Measurements from ENCODE around the gene CHRNA5. TPM values are rescaled to one million over a fixed set of nuclear protein-coding genes. Genes with fewer than 3 reads are reported as not detected.
"Not testable (repeated sequence)": the region's sequence is repeated elsewhere in the genome, so short reads cannot be mapped to it uniquely, and the experiment has no call there.

Gene CHRNA5
- 0.77 TPM for total RNA-seq (2013)
- polyA plus RNA-seq (under 1 TPM in 1 of 3 donors, not detected in 2; 0.19 TPM), polyA minus RNA-seq (0.14 and 1.2 TPM in 2 replicates), total RNA-seq (0.17 to 2.0 (median 0.59) reads per million in 11 experiments)

DNA sequence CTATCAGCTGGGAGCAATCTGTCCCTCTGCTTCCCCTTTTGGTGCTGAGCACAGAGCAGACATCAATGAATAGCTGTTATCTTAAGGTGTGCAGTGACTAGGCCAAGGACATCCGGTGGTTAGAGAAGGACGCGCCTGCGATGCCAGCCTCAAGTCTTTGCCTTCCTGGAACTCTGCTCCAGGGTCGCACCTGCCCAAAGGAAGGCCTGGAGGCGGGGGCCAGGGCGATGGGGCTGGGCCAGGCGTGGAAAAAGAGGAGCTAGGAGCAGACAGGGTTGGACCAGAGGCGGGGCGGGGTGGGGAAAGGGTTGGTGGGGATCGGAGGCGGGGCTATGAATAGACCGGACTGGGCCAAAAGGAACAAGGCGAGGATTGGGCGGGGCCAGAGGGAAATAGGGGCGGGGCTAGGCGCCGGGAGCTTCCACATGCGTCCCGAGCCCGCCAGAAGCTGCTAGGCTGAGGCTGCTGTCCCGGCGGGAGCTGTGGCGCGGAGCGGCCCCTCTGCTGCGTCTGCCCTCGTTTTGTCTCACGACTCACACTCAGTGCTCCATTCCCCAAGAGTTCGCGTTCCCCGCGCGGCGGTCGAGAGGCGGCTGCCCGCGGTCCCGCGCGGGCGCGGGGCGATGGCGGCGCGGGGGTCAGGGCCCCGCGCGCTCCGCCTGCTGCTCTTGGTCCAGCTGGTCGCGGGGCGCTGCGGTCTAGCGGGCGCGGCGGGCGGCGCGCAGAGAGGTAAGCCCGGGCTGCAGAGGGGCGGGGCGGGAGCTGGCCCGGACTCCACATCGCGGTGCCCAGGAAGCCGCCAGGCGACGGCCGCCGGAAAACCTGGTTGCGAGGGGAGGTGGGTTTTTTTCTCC is at the start of gene CHRNA5:
CHRNA5 (plus strand) TSS at position 424 of the 854 bp plus-strand sequence; CDS start at position 624, 200 bp downstream.
- Histone ChIP-seq H4K20me1 (ENCODE audit: insufficient read depth, low read length) (no peaks in the 10 kb centered on the region), H3K27ac (ENCODE audit: low read depth in 1 of 2, low read length in 2 of 2) (no peak within 1 kb of the TSS), H3K4me2 (replicated peaks; ENCODE audit: extremely low read depth, low read length, poor library complexity, severe bottlenecking) (peak within 1 kb of the TSS; percentile 89), H3K4me3 (replicated peaks in 1 of 3; ENCODE audit: low read depth in 2 of 3, low read length in 3 of 3) (peak within 1 kb of the TSS; percentile 34 to 75 (median 38)), H3K27me3 (ENCODE audit: control insufficient read depth in 2 of 2, insufficient read depth in 2 of 2, low read length in 2 of 2) (peaks cover 29 to 32% of the 10 kb centered on the region in 2 donors), H3K9ac (ENCODE audit: insufficient read depth, low read length, poor library complexity, severe bottlenecking) (peak within 1 kb of the TSS; percentile 39), H3K36me3 (replicated peaks in 1 of 2; ENCODE audit: control insufficient read depth in 1 of 2, insufficient read depth in 2 of 2, low read length in 2 of 2) (no peaks in the 10 kb centered on the region), H3K79me2 (ENCODE audit: insufficient read depth, low read length) (no peaks in the 10 kb centered on the region), H2AFZ (ENCODE audit: insufficient read depth, low read depth, low read length, poor library complexity, severe bottlenecking) (peak within 1 kb of the TSS; percentile 67), H3K4me1 (ENCODE audit: control insufficient read depth in 1 of 2, insufficient read depth in 2 of 2, low read length in 2 of 2) (peaks cover 14 to 19% of the 10 kb centered on the region in 2 donors), H3K9me3 (replicated peaks in 1 of 2; ENCODE audit: control insufficient read depth in 1 of 2, insufficient read depth in 1 of 2, low read length in 2 of 2) (no peaks in the 10 kb centered on the region)
- Mint-ChIP-seq H3K4me1 (peaks cover 22% of the 10 kb centered on the region), H3K9me3 (peaks cover 0 to 4% (median 2%) of the 10 kb centered on the region in 7 donors), H3K27me3 (ENCODE audit: low read depth in 3 of 3) (peaks cover 27 to 51% (median 29%) of the 10 kb centered on the region in 3 donors), H3K36me3 (peaks cover 0 to 4% of the 10 kb centered on the region in 2 donors), H3K27ac (peak within 1 kb of the TSS in 1 of 7 donors; percentile 9), H3K4me3 (peak within 1 kb of the TSS; percentile 82 to 90)
- peak; percentile 36 to 73 (median 47) for DNase-seq
- WGBS (ENCODE audit: insufficient coverage), result under 1% methylated on average over 63 of the region's 75 CpGs
- intact Hi-C loops (cut with micrococcal nuclease), result no loop called here
- TF ChIP-seq, protein P1, sequence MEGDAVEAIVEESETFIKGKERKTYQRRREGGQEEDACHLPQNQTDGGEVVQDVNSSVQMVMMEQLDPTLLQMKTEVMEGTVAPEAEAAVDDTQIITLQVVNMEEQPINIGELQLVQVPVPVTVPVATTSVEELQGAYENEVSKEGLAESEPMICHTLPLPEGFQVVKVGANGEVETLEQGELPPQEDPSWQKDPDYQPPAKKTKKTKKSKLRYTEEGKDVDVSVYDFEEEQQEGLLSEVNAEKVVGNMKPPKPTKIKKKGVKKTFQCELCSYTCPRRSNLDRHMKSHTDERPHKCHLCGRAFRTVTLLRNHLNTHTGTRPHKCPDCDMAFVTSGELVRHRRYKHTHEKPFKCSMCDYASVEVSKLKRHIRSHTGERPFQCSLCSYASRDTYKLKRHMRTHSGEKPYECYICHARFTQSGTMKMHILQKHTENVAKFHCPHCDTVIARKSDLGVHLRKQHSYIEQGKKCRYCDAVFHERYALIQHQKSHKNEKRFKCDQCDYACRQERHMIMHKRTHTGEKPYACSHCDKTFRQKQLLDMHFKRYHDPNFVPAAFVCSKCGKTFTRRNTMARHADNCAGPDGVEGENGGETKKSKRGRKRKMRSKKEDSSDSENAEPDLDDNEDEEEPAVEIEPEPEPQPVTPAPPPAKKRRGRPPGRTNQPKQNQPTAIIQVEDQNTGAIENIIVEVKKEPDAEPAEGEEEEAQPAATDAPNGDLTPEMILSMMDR (IDR thresholded peaks at IDR 0.05), result no peak

DNA sequence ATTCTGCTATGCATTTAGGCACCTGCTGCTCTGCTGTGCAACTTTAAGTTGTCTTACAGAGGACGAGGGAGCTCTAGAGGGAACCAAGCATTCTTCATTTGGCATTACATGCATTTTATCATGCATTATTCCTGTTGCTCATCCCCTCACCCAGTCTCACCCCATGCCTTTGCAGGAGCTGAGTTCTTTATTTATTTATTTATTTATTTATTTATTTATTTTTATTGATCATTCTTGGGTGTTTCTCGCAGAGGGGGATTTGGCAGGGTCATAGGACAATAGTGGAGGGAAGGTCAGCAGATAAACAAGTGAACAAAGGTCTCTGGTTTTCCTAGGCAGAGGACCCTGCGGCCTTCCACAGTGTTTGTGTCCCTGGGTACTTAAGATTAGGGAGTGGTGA is 45.3 kb upstream of the CHRNA5 start:
- H4K20me1 ChIP-seq (ENCODE audit: insufficient read depth, low read length); H3K36me3 ChIP-seq (replicated peaks in 1 of 2; ENCODE audit: control insufficient read depth in 1 of 2, insufficient read depth in 2 of 2, low read length in 2 of 2); H3K27ac Mint-ChIP-seq; H3K27me3 ChIP-seq (ENCODE audit: control insufficient read depth in 2 of 2, insufficient read depth in 2 of 2, low read length in 2 of 2); intact Hi-C loops (cut with micrococcal nuclease); H3K9me3 ChIP-seq (replicated peaks in 1 of 2; ENCODE audit: control insufficient read depth in 1 of 2, insufficient read depth in 1 of 2, low read length in 2 of 2); H3K36me3 Mint-ChIP-seq; H3K4me3 ChIP-seq (replicated peaks in 1 of 3; ENCODE audit: low read depth in 2 of 3, low read length in 3 of 3); H3K27ac ChIP-seq (ENCODE audit: low read depth in 1 of 2, low read length in 2 of 2); H3K4me3 Mint-ChIP-seq; H3K4me2 ChIP-seq (replicated peaks; ENCODE audit: extremely low read depth, low read length, poor library complexity, severe bottlenecking); H3K9ac ChIP-seq (ENCODE audit: insufficient read depth, low read length, poor library complexity, severe bottlenecking); H3K79me2 ChIP-seq (ENCODE audit: insufficient read depth, low read length); H3K4me1 Mint-ChIP-seq; H3K4me1 ChIP-seq (ENCODE audit: control insufficient read depth in 1 of 2, insufficient read depth in 2 of 2, low read length in 2 of 2); DNase-seq; H3K27me3 Mint-ChIP-seq (ENCODE audit: low read depth in 3 of 3); H2AFZ ChIP-seq (ENCODE audit: insufficient read depth, low read depth, low read length, poor library complexity, severe bottlenecking): not testable (repeated sequence)
- WGBS (ENCODE audit: insufficient coverage), result 100% methylated on average over 1 of the region's 3 CpGs
- H3K9me3 Mint-ChIP-seq, result peaks cover 0 to 11% (median 5%) of the 10 kb centered on the region in 7 donors

All from CD14-positive monocyte (primary cell).